Cortex of kidney (tissue), 1 donor: ENCODE results near the gene IL10RB.

Experiments
- DNase-seq: peaks from one replicate; lab custom pipeline; 2025; lab: John Stamatoyannopoulos, UW

Gene IL10RB

GRCh38 chr21:33332143-33332542 is 66.0 kb downstream of the IL10RB start:
- DNase-seq = no peak

- no peak for DNase-seq
Observed at GRCh38 chr21:33334191-33334590, 68.0 kb downstream of the IL10RB start.

DNA sequence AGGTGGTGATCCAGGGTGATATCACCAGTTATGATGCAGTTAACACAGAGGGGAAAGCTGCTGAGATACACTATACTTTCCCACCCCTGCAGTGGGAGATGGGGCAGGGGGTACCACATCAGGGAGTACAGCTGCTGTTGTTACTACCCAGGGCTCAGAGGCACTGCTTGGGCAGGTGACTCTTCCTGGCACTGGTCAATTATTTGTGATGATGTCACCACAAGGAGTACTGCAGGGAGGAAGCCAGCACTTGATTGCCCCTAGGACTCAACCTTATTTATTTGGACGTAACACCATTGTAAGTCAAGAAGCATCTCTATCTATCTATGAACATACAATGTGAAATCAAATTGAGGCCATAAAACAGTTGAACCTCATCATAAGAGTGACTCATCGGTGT is 68.7 kb downstream of the IL10RB start:
- DNase-seq = no peak

GRCh38 chr21:33339135-33339534 is 73.0 kb downstream of the IL10RB start:
- no peak for DNase-seq

DNA sequence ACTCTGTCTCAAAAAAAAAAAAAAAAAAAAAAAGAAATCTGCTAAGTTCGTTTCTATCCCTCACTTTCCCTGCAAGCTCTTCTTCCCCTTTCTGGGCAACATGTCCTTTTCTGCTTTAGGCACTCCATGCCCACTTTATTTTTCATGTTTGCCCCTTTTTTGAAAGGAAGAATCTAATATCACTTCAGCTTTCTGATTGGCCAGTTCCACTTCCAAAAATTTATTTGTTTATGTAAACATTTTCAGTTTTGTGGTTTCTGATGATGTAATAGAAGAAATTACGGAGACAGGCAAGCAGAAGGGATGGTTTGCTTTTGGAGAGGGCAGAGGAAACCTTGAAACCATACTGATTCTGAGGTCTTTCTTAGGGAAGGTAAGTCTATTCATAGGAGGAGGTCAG is 73.8 kb downstream of the IL10RB start:
- no peak for DNase-seq

- DNase-seq = no peak
Observed at GRCh38 chr21:33345751-33346238, 79.6 kb downstream of the IL10RB start.
